ENCODE results near the gene GALNT1.

DNA sequence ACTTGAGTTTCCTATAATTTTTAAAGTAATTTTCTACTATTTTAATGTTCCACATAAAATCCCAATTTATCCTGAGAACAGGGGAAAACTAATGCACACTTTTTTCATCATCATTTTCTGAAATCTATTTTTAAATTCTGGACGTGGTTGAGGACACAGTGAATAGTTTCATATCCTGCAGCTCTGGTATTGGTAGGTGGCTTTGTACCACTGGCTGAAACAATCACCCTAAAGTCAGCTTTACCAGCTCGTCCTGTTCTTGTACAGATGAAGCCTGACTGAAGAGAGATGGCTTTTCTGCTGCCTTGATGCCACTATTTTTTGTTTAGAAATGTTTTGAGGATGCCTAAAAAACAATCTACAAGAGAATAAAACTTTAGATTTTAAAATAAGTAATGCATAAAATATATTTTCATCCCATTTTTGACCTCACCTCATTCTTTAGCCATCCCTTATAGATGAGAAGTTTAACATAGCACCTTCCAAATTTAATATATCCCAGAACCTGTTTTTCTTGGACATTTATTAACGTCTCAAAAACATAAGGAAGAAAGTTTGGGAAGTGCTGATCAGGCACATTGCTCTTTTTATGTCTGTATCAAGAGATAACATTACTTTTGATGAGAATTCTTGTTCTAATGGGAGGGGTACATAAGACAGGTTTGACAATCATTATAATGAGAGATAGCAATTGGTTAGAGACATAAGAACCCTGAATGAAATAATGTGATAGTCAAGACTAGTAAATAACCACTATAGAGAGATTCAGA is 80.9 kb downstream of the GALNT1 start:
- TF ChIP-seq POLR2A (IDR thresholded peaks at IDR 0.05): no peak
- TF ChIP-seq EP300 (IDR thresholded peaks at IDR 0.05): no peak

All from stomach (tissue), 4 donors.